CD4-positive, alpha-beta T cell (primary cell): ENCODE data around the gene COX5B. TPM values are rescaled to one million over a fixed set of nuclear protein-coding genes. Genes with fewer than 3 reads are reported as not detected.

ENCODE experiments used
- ATAC-seq: fragments of 200-7000 bp; cut with Tn5 transposase; one replicate; pipeline ENCODE4 v1.10.0; 2022; ENCODE audit warnings: mild to moderate bottlenecking; ENCODE audit not compliant: poor library complexity
- CTCF ChIA-PET: fragments of 350-600 bp; sonication (Branson Sonifier 250); formaldehyde crosslinking; loops from one replicate; lab custom pipeline; 2021; ENCODE audit warnings: antibody characterized with exemption, inconsistent platforms; lab: Charles Lee
- POLR2A ChIA-PET: fragments of 350-600 bp; sonication (Branson Sonifier 250); formaldehyde crosslinking; loops from one replicate; lab custom pipeline; 2021; ENCODE audit warnings: antibody characterized with exemption, inconsistent platforms; lab: Charles Lee
- DNase-seq, 14 experiments: peaks; one replicate each; pipeline ENCODE4 v3.0.0-alpha.2; 2013 to 2020; ENCODE audit warnings: mixed read lengths in 2 of 14
- H3K27ac ChIP-seq, 2 donors: one replicate each; pipeline versions ENCODE4 v1.5.1 to v1.7.0; 2013; ENCODE audit warnings: low read length in 2 of 2, low read depth in 1 of 2, mild to moderate bottlenecking in 1 of 2
- H3K27me3 ChIP-seq, 2 experiments: 1 replicate in 1 of 2; 2 replicates in 1 of 2; pipeline versions ENCODE4 v1.6.1 to v1.7.0; 2013; ENCODE audit warnings: low read length in 2 of 2, control low read depth in 1 of 2, mild to moderate bottlenecking in 1 of 2, moderate library complexity in 1 of 2; ENCODE audit not compliant: insufficient read depth in 2 of 2, control insufficient read depth in 1 of 2
- H3K36me3 ChIP-seq: one replicate; pipeline ENCODE4 v1.6.1; 2013; ENCODE audit warnings: low read length, control low read depth; ENCODE audit not compliant: insufficient read depth
- H3K4me1 ChIP-seq: one replicate; pipeline ENCODE4 v1.6.1; 2013; ENCODE audit warnings: low read length, control low read depth; ENCODE audit not compliant: insufficient read depth
- H3K4me3 ChIP-seq: one replicate; pipeline ENCODE4 v1.5.1; 2013; ENCODE audit warnings: mild to moderate bottlenecking, low read length, moderate library complexity
- H3K9me3 ChIP-seq, 2 experiments: 1 replicate in 1 of 2; 2 replicates in 1 of 2; pipeline versions ENCODE4 v1.6.1 to v1.7.0; 2013; ENCODE audit warnings: low read length in 2 of 2, mild to moderate bottlenecking in 2 of 2, control low read depth in 1 of 2, moderate library complexity in 1 of 2; ENCODE audit not compliant: control insufficient read depth in 1 of 2, insufficient read depth in 1 of 2
- H3K27ac Mint-ChIP-seq: one replicate; pipeline ENCODE4 v1.8.0; 2020; ENCODE audit warnings: mixed read lengths
- H3K27me3 Mint-ChIP-seq: one replicate; pipeline ENCODE4 v1.8.0; 2021; ENCODE audit warnings: mixed read lengths
- H3K36me3 Mint-ChIP-seq: one replicate; pipeline ENCODE4 v1.8.0; 2021; ENCODE audit warnings: low read depth, mixed read lengths
- H3K4me1 Mint-ChIP-seq: one replicate; pipeline ENCODE4 v1.8.0; 2021; ENCODE audit warnings: low read depth, mixed read lengths
- H3K4me3 Mint-ChIP-seq: one replicate; pipeline ENCODE4 v1.8.0; 2020; ENCODE audit warnings: mild to moderate bottlenecking, mixed read lengths
- H3K9me3 Mint-ChIP-seq: one replicate; pipeline ENCODE4 v1.8.0; 2020; ENCODE audit warnings: mixed read lengths
- CTCF ChIP-seq: fragments of 200-600 bp; IDR thresholded peaks from one replicate; pipeline ENCODE4 v1.8.0; 2022; ENCODE audit warnings: antibody characterized with exemption, mild to moderate bottlenecking
- intact Hi-C, 2 experiments: fragments of 100-400 bp; cut with DNase I in 1 of 2; cut with micrococcal nuclease in 1 of 2; formaldehyde crosslinking; loops; one replicate each; pipeline versions ENCODE4 v1.15.1 to v1.9.0; 2023 to 2025; cut with DNase I, micrococcal nuclease
- total RNA-seq, 174 experiments: library from RNA in 2 of 174; stranded (reverse) in 2 of 174; gene quantifications; one replicate each; pipeline ENCODE4 v1.2.3 and lab custom pipeline; 2021 to 2026

COX5B gene
- total RNA-seq, 2 experiments from 2014 or later = 112 to 121 TPM

- H3K36me3 Mint-ChIP-seq = no peaks in the 10 kb centered on the region
- Histone ChIP-seq H3K36me3 (no peaks in the 10 kb centered on the region), H3K4me3 (no peak overlapping the region), H3K4me1 (peaks cover 2% of the 10 kb centered on the region), H3K27me3 (no peaks in the 10 kb centered on the region), H3K9me3 (no peaks in the 10 kb centered on the region), H3K27ac (no peak overlapping the region)
- intact Hi-C loops = loop anchor here in 1 of 2 experiments (2.0 to 10.0 kb wide), 3 partner anchors 29 to 1631 kb away; partner anchors contain the start of gene COX5B
- H3K27ac Mint-ChIP-seq = no peak overlapping the region
- ATAC-seq (no peak), DNase-seq (no peak)
- H3K4me3 Mint-ChIP-seq = no peak overlapping the region
- H3K9me3 Mint-ChIP-seq = no peaks in the 10 kb centered on the region
- TF ChIP-seq CTCF = no peak
- ChIA-PET CTCF (interaction anchor here (6.2 kb wide), 1 partner anchor 105 kb away, joined by 108 read pairs; the partner anchor contains the start of gene ANKRD36B), POLR2A (interaction anchor here (2.7 to 3.8 kb wide), 3 partner anchors 32 to 105 kb away, joined by 7 to 37 read pairs (median 24); partner anchors contain the start of genes ACTR1B, ANKRD36B and COX5B)
- peaks cover 11% of the 10 kb centered on the region for H3K4me1 Mint-ChIP-seq
- peaks cover 4% of the 10 kb centered on the region for H3K27me3 Mint-ChIP-seq
These were observed 49.9 kb downstream of the COX5B start for GRCh38 chr2:97695744-97696143.

- peak; percentile 92 for ATAC-seq
- Mint-ChIP-seq H3K4me3 (no peak overlapping the region), H3K27me3 (peaks cover 4% of the 10 kb centered on the region), H3K36me3 (no peaks in the 10 kb centered on the region), H3K27ac (no peak overlapping the region), H3K9me3 (no peaks in the 10 kb centered on the region), H3K4me1 (peaks cover 11% of the 10 kb centered on the region)
- ChIA-PET POLR2A (interaction anchor here (2.7 to 3.8 kb wide), 3 partner anchors 33 to 107 kb away, joined by 7 to 37 read pairs (median 24); partner anchors contain the start of genes ACTR1B, ANKRD36B and COX5B), CTCF (interaction anchor here (0.8 to 6.2 kb wide), 16 partner anchors 12 to 112 kb away, joined by 3 to 108 read pairs (median 6); partner anchors contain the start of genes ACTR1B, ANKRD36B, COX5B and ZAP70)
- Histone ChIP-seq H3K27me3 (no peaks in the 10 kb centered on the region), H3K4me1 (peaks cover 2% of the 10 kb centered on the region), H3K9me3 (no peaks in the 10 kb centered on the region), H3K36me3 (no peaks in the 10 kb centered on the region), H3K27ac (no peak overlapping the region), H3K4me3 (no peak overlapping the region)
- intact Hi-C loops = loop anchor here (1.0 to 10.0 kb wide), 6 partner anchors 31 to 1633 kb away; partner anchors contain the start of genes ACTR1B (in 1 of the 2) and COX5B (in 1 of the 2)
- TF ChIP-seq CTCF = peak; percentile 90
- DNase-seq = peak; percentile 86 to 98 (median 94)
These were observed 51.7 kb downstream of the COX5B start for GRCh38 chr2:97697252-97698235.

Other genes starting within 250 kb of the COX5B start
- 10 to 100 TPM; 48.5 to 60.0 TPM for gene ANKRD36B, start 56.2 kb upstream of the COX5B start, total RNA-seq
- 10 to 100 TPM; 89.5 to 92.8 TPM for gene ACTR1B, start 18.0 kb downstream of the COX5B start, total RNA-seq
- gene C2orf92, start 23.7 kb downstream of the COX5B start, total RNA-seq = 10 to 100 TPM; 12.4 to 13.4 TPM
- gene ZAP70, start 67.5 kb downstream of the COX5B start, total RNA-seq = 100 to 1,000 TPM; 440 to 470 TPM